H1 (cell line): Measurements from ENCODE around the gene ZNF768. TPM values are rescaled to one million over a fixed set of nuclear protein-coding genes. Genes with fewer than 3 reads are reported as not detected.

Experiments
- CTCF ChIA-PET: fragments of 300-600 bp; sonication (Branson Sonifier 250); formaldehyde crosslinking; loops from one replicate; lab custom pipeline; 2021; ENCODE audit not compliant: partially characterized antibody; lab: Charles Lee
- POLR2A ChIA-PET: fragments of 300-600 bp; sonication (Branson Sonifier 250); formaldehyde crosslinking; loops from one replicate; lab custom pipeline; 2021; ENCODE audit warnings: inconsistent platforms; ENCODE audit not compliant: partially characterized antibody; lab: Charles Lee
- DNase-seq, 2 experiments: peaks; one replicate each; pipeline versions ENCODE4 v3.0.0 to v3.0.0-alpha.2; 2010 to 2022; ENCODE audit warnings: low spot score in 2 of 2, low read depth in 1 of 2, mixed read lengths in 1 of 2
- FAIRE-seq: peaks from 2 replicates; lab custom pipeline; 2011; peaks lifted over from hg19 to GRCh38; lab: Jason Lieb, UNC
- H2AFZ ChIP-seq: 2 replicates; pipeline ENCODE4 v1.8.1; 2012; ENCODE audit warnings: low read length, inconsistent platforms
- H2AK5ac ChIP-seq: 2 replicates; pipeline ENCODE4 v1.6.1; 2013; ENCODE audit warnings: low read depth, low read length
- H2BK120ac ChIP-seq: replicated peaks from 2 replicates; pipeline ENCODE3; 2013; ENCODE audit warnings: low read depth, low read length, inconsistent platforms
- H2BK12ac ChIP-seq: 2 replicates; pipeline ENCODE4 v1.6.1; 2013; ENCODE audit warnings: low read depth, low read length
- H2BK15ac ChIP-seq: 2 replicates; pipeline ENCODE4 v1.6.1; 2013; ENCODE audit warnings: low read length
- H2BK20ac ChIP-seq: 2 replicates; pipeline ENCODE4 v1.6.1; 2013; ENCODE audit warnings: low read length
- H2BK5ac ChIP-seq: 2 replicates; pipeline ENCODE4 v1.6.1; 2013; ENCODE audit warnings: low read depth, low read length
- H3K14ac ChIP-seq: 2 replicates; pipeline ENCODE4 v1.6.1; 2013; ENCODE audit warnings: inconsistent platforms; ENCODE audit not compliant: insufficient read length
- H3K18ac ChIP-seq: 2 replicates; pipeline ENCODE4 v1.6.1; 2013; ENCODE audit warnings: low read length; ENCODE audit errors: extremely low read depth
- H3K23ac ChIP-seq: 2 replicates; pipeline ENCODE4 v1.6.1; 2013; ENCODE audit warnings: inconsistent platforms; ENCODE audit not compliant: insufficient read length
- H3K23me2 ChIP-seq: 2 replicates; pipeline ENCODE4 v1.6.1; 2013; ENCODE audit warnings: low read depth, low read length
- H3K27ac ChIP-seq: 2 replicates; pipeline ENCODE4 v1.6.1; 2011; ENCODE audit warnings: low read depth, low read length, inconsistent platforms
- H3K27me3 ChIP-seq, 4 experiments: replicated peaks in 1 of 4; 1 replicate in 1 of 4; 2 replicates in 3 of 4; pipeline versions ENCODE4 v1.6.1 to v1.8.1; 2011 to 2013; ENCODE audit warnings: low read length in 3 of 4, mild to moderate bottlenecking in 3 of 4, inconsistent platforms in 2 of 4, mixed read lengths in 2 of 4, moderate library complexity in 1 of 4; ENCODE audit not compliant: control insufficient read depth in 3 of 4, insufficient read depth in 3 of 4; ENCODE audit errors: extremely low read depth in 1 of 4
- H3K36me3 ChIP-seq, 4 experiments: 2 replicates each; pipeline versions ENCODE4 v1.6.1 to v1.8.1; 2011 to 2013; ENCODE audit warnings: mild to moderate bottlenecking in 4 of 4, low read length in 3 of 4, moderate library complexity in 2 of 4, control low read depth in 1 of 4, inconsistent platforms in 1 of 4; ENCODE audit not compliant: insufficient read depth in 4 of 4, control insufficient read depth in 2 of 4
- H3K4ac ChIP-seq: replicated peaks from 2 replicates; pipeline ENCODE3; 2013; ENCODE audit warnings: low read length, low read depth, mixed read lengths, inconsistent platforms; ENCODE audit not compliant: insufficient read length
- H3K4me1 ChIP-seq, 4 experiments: replicated peaks in 1 of 4; 1 replicate in 1 of 4; 2 replicates in 3 of 4; pipeline versions ENCODE4 v1.6.1 to v1.8.1; 2011 to 2013; ENCODE audit warnings: low read length in 3 of 4, inconsistent platforms in 2 of 4, mixed read lengths in 1 of 4; ENCODE audit not compliant: insufficient read depth in 4 of 4, control insufficient read depth in 3 of 4
- H3K4me2 ChIP-seq, 2 experiments: 2 replicates each; pipeline versions ENCODE4 v1.6.1 to v1.8.1; 2011 to 2013; ENCODE audit warnings: low read depth in 2 of 2, low read length in 2 of 2, control low read depth in 1 of 2, inconsistent platforms in 1 of 2, mild to moderate bottlenecking in 1 of 2; ENCODE audit not compliant: insufficient read depth in 1 of 2
- H3K4me3 ChIP-seq, 4 experiments: fragments of 200-600, 300-600 bp in 1 of 4; sonication (generic), shearing (Covaris generic), sonication (Bioruptor Twin) in 1 of 4; 2 replicates each; pipeline versions ENCODE4 v1.5.1 to v1.8.1; 2011 to 2016; ENCODE audit warnings: low read length in 4 of 4, low read depth in 3 of 4, control low read depth in 2 of 4, inconsistent platforms in 2 of 4, mild to moderate bottlenecking in 2 of 4, mixed read lengths in 1 of 4, moderate library complexity in 1 of 4; ENCODE audit not compliant: insufficient read depth in 2 of 4; ENCODE audit errors: extremely low read depth in 1 of 4
- H3K56ac ChIP-seq: replicated peaks from 2 replicates; pipeline ENCODE3; 2013; ENCODE audit warnings: low read depth, mild to moderate bottlenecking, mixed read lengths, low read length, inconsistent platforms; ENCODE audit not compliant: insufficient read length
- H3K79me1 ChIP-seq: 2 replicates; pipeline ENCODE4 v1.6.1; 2013; ENCODE audit warnings: low read depth, low read length, control low read depth
- H3K79me2 ChIP-seq, 2 experiments: 2 replicates each; pipeline versions ENCODE4 v1.6.1 to v1.8.1; 2012 to 2013; ENCODE audit warnings: low read length in 2 of 2, mild to moderate bottlenecking in 2 of 2, inconsistent platforms in 1 of 2; ENCODE audit not compliant: insufficient read depth in 2 of 2, control insufficient read depth in 1 of 2
- H3K9ac ChIP-seq, 4 experiments: replicated peaks in 1 of 4; 1 replicate in 1 of 4; 2 replicates in 3 of 4; pipeline versions ENCODE4 v1.6.1 to v1.8.1; 2011 to 2013; ENCODE audit warnings: low read depth in 3 of 4, low read length in 3 of 4, control low read depth in 2 of 4, mild to moderate bottlenecking in 2 of 4, moderate library complexity in 2 of 4, inconsistent platforms in 1 of 4; ENCODE audit errors: extremely low read depth in 1 of 4
- H3K9me3 ChIP-seq, 2 experiments: 2 replicates each; pipeline versions ENCODE4 v1.6.1 to v1.8.1; 2012 to 2013; ENCODE audit warnings: mild to moderate bottlenecking in 2 of 2, moderate library complexity in 2 of 2, control low read depth in 1 of 2, inconsistent platforms in 1 of 2, low read depth in 1 of 2, low read length in 1 of 2, mixed read lengths in 1 of 2; ENCODE audit not compliant: insufficient read depth in 2 of 2
- H4K20me1 ChIP-seq, 2 experiments: replicated peaks in 1 of 2; 2 replicates each; pipeline versions ENCODE3 to v1.8.1; 2011 to 2013; ENCODE audit warnings: inconsistent platforms in 2 of 2, low read length in 2 of 2, mild to moderate bottlenecking in 1 of 2; ENCODE audit not compliant: insufficient read depth in 2 of 2, control insufficient read depth in 1 of 2
- H4K5ac ChIP-seq: 2 replicates; pipeline ENCODE4 v1.6.1; 2013; ENCODE audit warnings: low read length, low read depth, mixed read lengths, inconsistent platforms; ENCODE audit not compliant: insufficient read length
- H4K8ac ChIP-seq: 2 replicates; pipeline ENCODE4 v1.8.0; 2013; ENCODE audit warnings: mild to moderate bottlenecking, moderate library complexity, low read length, inconsistent platforms; ENCODE audit not compliant: insufficient read depth; ENCODE audit errors: extremely low read depth
- H4K91ac ChIP-seq: replicated peaks from 2 replicates; pipeline ENCODE3; 2013; ENCODE audit warnings: low read length, mixed read lengths, inconsistent platforms; ENCODE audit not compliant: insufficient read length
- ASH2L ChIP-seq: fragments of 200-600, 300-600 bp; sonication (generic); IDR thresholded peaks from one replicate; pipeline ENCODE4 v1.7.1; 2017; ENCODE audit warnings: low read length
- CTBP2 ChIP-seq: IDR thresholded peaks from 2 replicates; pipeline ENCODE4 v1.7.0; 2011; ENCODE audit warnings: borderline replicate concordance, mild to moderate bottlenecking, moderate library complexity, mixed read lengths, low read length; ENCODE audit not compliant: insufficient read depth, insufficient read length
- GTF2F1 ChIP-seq: IDR thresholded peaks from 2 replicates; pipeline ENCODE4 v1.6.1; 2012; ENCODE audit warnings: low read depth, low read length, improper control_type of control experiment, borderline replicate concordance
- HDAC2 ChIP-seq, 2 experiments: fragments of 300-600 bp in 1 of 2; sonication (generic) in 1 of 2; IDR thresholded peaks; 2 replicates each; pipeline ENCODE4 v1.6.1; 2011 to 2012; ENCODE audit warnings: low read depth in 2 of 2, low read length in 2 of 2, mild to moderate bottlenecking in 2 of 2, moderate library complexity in 2 of 2, borderline replicate concordance in 1 of 2, inconsistent platforms in 1 of 2
- SP2 ChIP-seq: IDR thresholded peaks from 2 replicates; pipeline ENCODE4 v1.6.1; 2012; ENCODE audit warnings: mild to moderate bottlenecking, low read length, inconsistent platforms
- SP4 ChIP-seq: IDR thresholded peaks from 2 replicates; pipeline ENCODE4 v1.6.1; 2012; ENCODE audit warnings: low read length, inconsistent platforms
- TBP ChIP-seq: IDR thresholded peaks from 2 replicates; pipeline ENCODE4 v1.6.1; 2011; ENCODE audit warnings: low read depth, low read length, improper control_type of control experiment
- YY1 ChIP-seq: IDR thresholded peaks from 2 replicates; pipeline ENCODE4 v1.6.1; 2011; ENCODE audit warnings: low read depth, mild to moderate bottlenecking, low read length
- WGBS, 2 experiments: shearing (Covaris generic) in 1 of 2; methylation state at CpG; one replicate each; pipeline versions ENCODE4 v1.1.6 to v1.1.7; 2013 to 2015; ENCODE audit warnings: low lambda C conversion rate in 2 of 2, mixed read lengths in 2 of 2, inconsistent platforms in 1 of 2, low coverage in 1 of 2, missing lambda C conversion rate in 1 of 2; ENCODE audit not compliant: insufficient replicate concordance in 2 of 2, insufficient coverage in 1 of 2, insufficient read length in 1 of 2; ENCODE audit errors: extremely low coverage in 1 of 2, missing lambda C conversion rate in 1 of 2; 5-methylcytosine and 5-hydroxymethylcytosine counted together
- polyA plus RNA-seq, 7 experiments: library from polyadenylated mRNA; depleted of rRNA in 3 of 7; stranded (reverse) in 5 of 7; unstranded in 2 of 7; fragments of >200 nt in 5 of 7; fragments of 200-250 nt in 2 of 7; gene quantifications; 1 replicate in 5 of 7; 2 replicates in 1 of 7; 4 replicates in 1 of 7; pipeline versions ENCODE4 v1.2.1 to v1.2.3, GENCODE V29; 2011 to 2013; ENCODE audit warnings: missing spikeins in 2 of 7, mixed read lengths in 2 of 7
- total RNA-seq: library from RNA; stranded (reverse); fragmentation: NEBNext Ultra II Directional; extraction: Animal tissue kit (Norgen Biotek cat#: 25700); gene quantifications from 2 replicates; pipeline ENCODE4 v1.2.1, GENCODE V29; 2021
- TF ChIP-seq, protein P1 (sequence below): IDR thresholded peaks from 2 replicates; pipeline ENCODE4 v1.6.1; 2011; ENCODE audit warnings: low read length, improper control_type of control experiment

Gene ZNF768
- total and polyA plus RNA-seq, 2 of the 8 experiments (the other 6 are each of a cell fraction or from before 2014, with no cell fraction given) = 36.1 to 47.7 TPM

DNA sequence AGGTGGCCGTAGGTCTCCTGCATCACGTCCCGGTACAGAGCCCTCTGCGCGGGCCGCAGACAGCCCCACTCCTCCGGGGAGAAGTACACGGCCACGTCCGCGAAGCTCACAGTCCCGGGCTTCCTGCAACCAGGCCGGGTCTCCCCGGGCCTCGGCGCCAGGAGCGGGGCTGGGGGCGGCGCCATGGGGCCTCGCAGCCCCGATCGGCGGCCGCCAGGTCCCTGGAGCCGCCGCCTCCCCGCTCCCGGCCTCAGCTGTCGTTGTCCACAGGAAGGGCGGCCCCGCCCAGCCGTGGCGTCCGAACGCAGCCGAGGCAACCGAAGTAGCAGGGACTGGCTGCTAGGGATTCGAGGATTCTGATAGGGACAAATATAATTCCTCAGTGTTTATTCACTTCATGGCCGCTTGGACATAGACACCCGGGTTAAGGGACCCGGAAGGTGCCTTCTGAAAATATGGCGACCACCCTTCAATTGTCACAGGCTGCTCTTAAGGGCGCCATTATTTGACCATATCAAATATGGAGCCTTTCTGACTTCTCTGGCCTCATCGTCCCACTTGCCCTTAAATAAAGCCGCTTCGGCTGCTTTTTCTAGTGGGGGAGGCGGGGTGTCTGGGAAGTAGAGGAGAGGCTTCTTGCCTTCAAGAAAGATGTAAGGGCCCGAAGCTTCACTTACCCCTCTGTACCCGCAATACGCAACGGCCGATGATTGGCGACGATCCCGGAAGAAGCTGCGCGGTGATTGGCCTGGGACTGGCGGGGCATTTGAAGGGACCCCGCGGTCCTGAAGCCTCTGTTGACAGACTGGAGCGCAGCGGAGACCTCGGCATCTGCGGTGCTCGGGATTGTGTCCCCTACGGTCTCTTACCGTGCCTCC lies 45.3 kb upstream of the ZNF768 start, which contains the start of gene ZNF688:
Gene ZNF688, minus strand, starts transcription at position 270 of the 878 bp plus-strand sequence. Its CDS starts 85 bp downstream, at position 185.
- Histone ChIP-seq H3K9me3 (no peaks in the 10 kb centered on the region), H4K91ac (peak within 1 kb of the TSS; percentile 95), H3K79me1 (no peaks in the 10 kb centered on the region), H4K8ac (peak within 1 kb of the TSS; percentile 90), H3K18ac (peak within 1 kb of the TSS; percentile 86; the same call in 1 of the 2 replicates), H3K4me1 (peaks cover 0 to 9% (median 2%) of the 10 kb centered on the region in 4 experiments; a peak in 5 of 7 replicates), H4K20me1 (peaks cover 0 to 2% of the 10 kb centered on the region in 2 experiments), H3K9ac (peak within 1 kb of the TSS; percentile 62 to 78 (median 68); a peak in 6 of 7 replicates), H3K27me3 (no peaks in the 10 kb centered on the region), H3K23me2 (peaks cover 14% of the 10 kb centered on the region; the same call in 1 of the 2 replicates), H3K36me3 (no peaks in the 10 kb centered on the region), H2BK20ac (no peak within 1 kb of the TSS), H2BK120ac (no peak within 1 kb of the TSS), H3K14ac (no peak within 1 kb of the TSS), H3K79me2 (no peaks in the 10 kb centered on the region), H3K4me3 (peak within 1 kb of the TSS; percentile 78 to 89 (median 82)), H2AFZ (peak within 1 kb of the TSS; percentile 82), H3K27ac (peak within 1 kb of the TSS; percentile 64; the same call in 1 of the 2 replicates), H2AK5ac (no peak within 1 kb of the TSS), H2BK12ac (no peak within 1 kb of the TSS), H3K23ac (no peak within 1 kb of the TSS), H3K4me2 (peak within 1 kb of the TSS; percentile 74 to 99), H3K56ac (peak within 1 kb of the TSS; percentile 92), H4K5ac (peak within 1 kb of the TSS; percentile 99), H2BK5ac (peak within 1 kb of the TSS; percentile 83; the same call in 1 of the 2 replicates), H3K4ac (peak within 1 kb of the TSS; percentile 96), H2BK15ac (peak within 1 kb of the TSS; percentile 46; the same call in 1 of the 2 replicates)
- WGBS, 2 experiments = 2% methylated on average over 60 of the region's 67 CpGs; no CpG with 5 or more reads in 1 of the 2 experiments
- FAIRE-seq (no peak), DNase-seq (peak; percentile 90 to 91)
- CTCF ChIA-PET = interaction anchor here (0.8 to 1.6 kb wide), 10 partner anchors 13 to 153 kb away, joined by 3 to 8 read pairs (median 4); partner anchors contain the start of genes ZNF747 and ZNF785
- POLR2A ChIA-PET = interaction anchor here (0.5 to 3.4 kb wide), 35 partner anchors 8 to 224 kb away, joined by 3 to 45 read pairs (median 5); partner anchors contain the start of genes DCTPP1, ZNF689, ZNF747 and ZNF764
- peak; percentile 99 for TF ChIP-seq YY1
- peak; percentile 31; the same call in 1 of the 2 replicates for TF ChIP-seq TBP
- no peak for TF ChIP-seq CTBP2
- no peak for TF ChIP-seq SP2
- no peak for TF ChIP-seq GTF2F1
- TF ChIP-seq, protein P1, sequence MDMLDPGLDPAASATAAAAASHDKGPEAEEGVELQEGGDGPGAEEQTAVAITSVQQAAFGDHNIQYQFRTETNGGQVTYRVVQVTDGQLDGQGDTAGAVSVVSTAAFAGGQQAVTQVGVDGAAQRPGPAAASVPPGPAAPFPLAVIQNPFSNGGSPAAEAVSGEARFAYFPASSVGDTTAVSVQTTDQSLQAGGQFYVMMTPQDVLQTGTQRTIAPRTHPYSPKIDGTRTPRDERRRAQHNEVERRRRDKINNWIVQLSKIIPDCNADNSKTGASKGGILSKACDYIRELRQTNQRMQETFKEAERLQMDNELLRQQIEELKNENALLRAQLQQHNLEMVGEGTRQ = no peak
- TF ChIP-seq SP4 = no peak
- peak; percentile 63; a peak in 1 of 4 replicates for TF ChIP-seq HDAC2 (IDR thresholded peaks at IDR 0.05; ENCODE audit: borderline replicate concordance in 1 of 2, low read depth in 2 of 2, low read length in 2 of 2)
- TF ChIP-seq ASH2L = peak; percentile 84
